ENCODE data around the gene OR10A2. TPM values are rescaled to one million over a fixed set of nuclear protein-coding genes. Genes with fewer than 3 reads are reported as not detected.
"Not testable (repeated sequence)": the region's sequence is repeated elsewhere in the genome, so short reads cannot be mapped to it uniquely, and the experiment has no call there.

The OR10A2 gene
- total RNA-seq, 1 donor from 2014 or later, result not detected

DNA sequence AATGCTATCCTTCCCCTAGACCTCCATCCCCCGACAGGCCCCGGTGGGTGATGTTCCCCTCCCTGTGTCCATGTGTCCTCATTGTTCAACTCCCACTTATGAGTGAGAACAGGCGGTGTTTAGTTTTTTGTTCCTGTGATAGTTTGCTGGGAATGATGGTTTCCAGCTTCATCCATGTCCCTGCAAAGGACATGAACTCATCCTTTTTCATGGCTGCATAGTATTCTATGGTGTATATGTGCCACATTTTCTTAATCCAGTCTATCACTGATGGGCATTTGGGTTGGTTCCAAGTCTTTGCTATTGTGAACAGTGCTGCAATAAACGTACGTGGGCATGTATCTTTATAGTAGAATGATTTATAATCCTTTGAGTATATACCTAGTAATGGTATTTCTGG lies 24.9 kb downstream of the OR10A2 start:
- DNase-seq (ENCODE audit: low spot score), result not testable (repeated sequence)

DNA sequence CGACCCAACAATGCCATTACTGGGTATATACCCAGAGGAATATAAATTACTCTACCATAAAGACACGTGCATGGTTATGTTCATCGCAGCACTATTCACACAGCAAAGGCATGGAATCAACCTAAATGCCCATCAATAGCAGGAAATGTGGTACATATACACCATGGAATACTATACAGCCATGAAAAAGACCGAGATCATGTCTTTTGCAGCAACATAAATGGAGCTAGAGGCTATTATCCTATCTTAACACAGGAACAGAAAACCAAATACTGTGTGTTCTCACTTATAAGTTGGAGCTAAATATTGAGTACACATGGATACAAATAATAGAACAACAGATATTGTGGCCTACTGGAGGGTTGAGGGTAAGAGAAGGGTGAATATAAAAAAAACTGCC lies 26.0 kb downstream of the OR10A2 start:
- no peak for DNase-seq (ENCODE audit: low spot score)

- no peak for DNase-seq (ENCODE audit: low spot score)
These were observed 27.0 kb downstream of the OR10A2 start for GRCh38 chr11:6889835-6890234.

GRCh38 chr11:6892400-6892799 lies 29.5 kb downstream of the OR10A2 start, which contains the start of gene OR2D2:
TSS of gene OR2D2 (minus strand) at chr11:6892500. CDS start at chr11:6892500, 0 bp downstream.
- DNase-seq (ENCODE audit: low spot score), result no peak

GRCh38 chr11:6894097-6894496 lies 31.2 kb downstream of the OR10A2 start:
- no peak for DNase-seq (ENCODE audit: low spot score)

- no peak for DNase-seq (ENCODE audit: low spot score)
These were observed 32.2 kb downstream of the OR10A2 start for GRCh38 chr11:6895010-6895409.

GRCh38 chr11:6898911-6899310 lies 36.1 kb downstream of the OR10A2 start:
- DNase-seq (ENCODE audit: low spot score), result no peak

GRCh38 chr11:6900327-6900999 lies 37.6 kb downstream of the OR10A2 start:
- no peak for DNase-seq (ENCODE audit: low spot score)

DNA sequence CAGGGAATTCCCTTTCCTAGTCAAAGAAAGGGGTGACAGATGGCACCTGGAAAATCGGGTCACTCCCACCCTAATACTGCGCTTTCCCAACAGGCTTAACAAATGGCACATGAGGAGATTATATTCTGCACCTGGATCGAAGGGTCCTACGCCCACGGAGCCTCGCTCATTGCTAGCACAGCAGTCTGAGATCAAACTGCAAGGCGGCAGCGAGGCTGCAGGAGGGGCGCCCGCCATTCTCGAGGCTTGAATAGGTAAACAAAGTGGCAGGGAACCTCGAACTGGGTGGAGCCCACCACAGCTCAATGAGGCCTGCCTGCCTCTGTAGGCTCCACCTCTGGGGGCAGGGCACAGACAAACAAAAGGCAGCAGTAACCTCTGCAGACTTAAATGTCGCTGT lies 41.9 kb downstream of the OR10A2 start:
- not testable (repeated sequence) for DNase-seq (ENCODE audit: low spot score)

GRCh38 chr11:6911378-6911777 lies 48.5 kb downstream of the OR10A2 start:
- no peak for DNase-seq (ENCODE audit: low spot score)

GRCh38 chr11:6911948-6912347 lies 49.1 kb downstream of the OR10A2 start:
- DNase-seq (ENCODE audit: low spot score), result no peak

- no peak for DNase-seq (ENCODE audit: low spot score)
These were observed 56.8 kb downstream of the OR10A2 start for GRCh38 chr11:6919698-6920097.

GRCh38 chr11:6920702-6921101 lies 57.8 kb downstream of the OR10A2 start, which contains the start of gene OR2D3:
TSS of gene OR2D3 (plus strand) at chr11:6921002. CDS start at chr11:6921002, 0 bp downstream.
- no peak for DNase-seq (ENCODE audit: low spot score)

Other genes starting within 250 kb of the OR10A2 start
- 60.0 TPM for gene TPP1, start 243.6 kb upstream of the OR10A2 start, total RNA-seq
- 26.0 TPM for gene DCHS1, start 207.2 kb upstream of the OR10A2 start, total RNA-seq
- gene MRPL17, start 179.7 kb upstream of the OR10A2 start, total RNA-seq, result 50.2 TPM
- 1.7 TPM for gene OR2AG2, start 91.1 kb upstream of the OR10A2 start, total RNA-seq
- gene OR2AG1, start 80.0 kb upstream of the OR10A2 start, total RNA-seq, result not detected
- gene OR6A2, start 63.4 kb upstream of the OR10A2 start, total RNA-seq, result 0.68 TPM
- gene OR10A5, start 17.4 kb upstream of the OR10A2 start, total RNA-seq, result not detected
- gene OR10A4, start 13.6 kb downstream of the OR10A2 start, total RNA-seq, result not detected
- gene OR2D2, start 29.4 kb downstream of the OR10A2 start, total RNA-seq, result 1.0 TPM
- gene OR2D3, start 57.9 kb downstream of the OR10A2 start, total RNA-seq, result not detected
- 9.6 TPM for gene ZNF215, start 63.4 kb downstream of the OR10A2 start, total RNA-seq
- gene ZNF214, start 157.3 kb downstream of the OR10A2 start, total RNA-seq, result 4.3 TPM
- 0.57 TPM for gene NLRP14, start 157.4 kb downstream of the OR10A2 start, total RNA-seq
- not detected for gene RBMXL2, start 225.9 kb downstream of the OR10A2 start, total RNA-seq